Measurements from ENCODE around the gene SYNPO2. TPM values are rescaled to one million over a fixed set of nuclear protein-coding genes. Genes with fewer than 3 reads are reported as not detected.

Gene SYNPO2
- total and polyA plus RNA-seq, 10 of the 15 experiments (the other 5 are each of a cell fraction or from before 2014, with no cell fraction given) = 0.04 to 0.34 (median 0.28) TPM

- TF ChIP-seq, protein P1, sequence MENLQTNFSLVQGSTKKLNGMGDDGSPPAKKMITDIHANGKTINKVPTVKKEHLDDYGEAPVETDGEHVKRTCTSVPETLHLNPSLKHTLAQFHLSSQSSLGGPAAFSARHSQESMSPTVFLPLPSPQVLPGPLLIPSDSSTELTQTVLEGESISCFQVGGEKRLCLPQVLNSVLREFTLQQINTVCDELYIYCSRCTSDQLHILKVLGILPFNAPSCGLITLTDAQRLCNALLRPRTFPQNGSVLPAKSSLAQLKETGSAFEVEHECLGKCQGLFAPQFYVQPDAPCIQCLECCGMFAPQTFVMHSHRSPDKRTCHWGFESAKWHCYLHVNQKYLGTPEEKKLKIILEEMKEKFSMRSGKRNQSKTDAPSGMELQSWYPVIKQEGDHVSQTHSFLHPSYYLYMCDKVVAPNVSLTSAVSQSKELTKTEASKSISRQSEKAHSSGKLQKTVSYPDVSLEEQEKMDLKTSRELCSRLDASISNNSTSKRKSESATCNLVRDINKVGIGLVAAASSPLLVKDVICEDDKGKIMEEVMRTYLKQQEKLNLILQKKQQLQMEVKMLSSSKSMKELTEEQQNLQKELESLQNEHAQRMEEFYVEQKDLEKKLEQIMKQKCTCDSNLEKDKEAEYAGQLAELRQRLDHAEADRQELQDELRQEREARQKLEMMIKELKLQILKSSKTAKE (IDR thresholded peaks at IDR 0.05; ENCODE audit: low read depth, poor library complexity, severe bottlenecking) = no peak
- no peak for TF ChIP-seq BMI1 (IDR thresholded peaks at IDR 0.05; ENCODE audit: borderline replicate concordance)
- TF ChIP-seq, protein P2, sequence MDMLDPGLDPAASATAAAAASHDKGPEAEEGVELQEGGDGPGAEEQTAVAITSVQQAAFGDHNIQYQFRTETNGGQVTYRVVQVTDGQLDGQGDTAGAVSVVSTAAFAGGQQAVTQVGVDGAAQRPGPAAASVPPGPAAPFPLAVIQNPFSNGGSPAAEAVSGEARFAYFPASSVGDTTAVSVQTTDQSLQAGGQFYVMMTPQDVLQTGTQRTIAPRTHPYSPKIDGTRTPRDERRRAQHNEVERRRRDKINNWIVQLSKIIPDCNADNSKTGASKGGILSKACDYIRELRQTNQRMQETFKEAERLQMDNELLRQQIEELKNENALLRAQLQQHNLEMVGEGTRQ (IDR thresholded peaks at IDR 0.05; ENCODE audit: borderline replicate concordance, low read depth, low read length) = no peak
These were observed 39.8 kb upstream of the SYNPO2 start (continued) for GRCh38 chr4:118848901-118849300.

GRCh38 chr4:118849867-118850487 is 38.7 kb upstream of the SYNPO2 start:
- Histone ChIP-seq H3K36me3 (ENCODE audit: control insufficient read depth in 2 of 2, insufficient read depth in 2 of 2, low read length in 1 of 2) (no peaks in the 10 kb centered on the region), H3K79me2 (ENCODE audit: control insufficient read depth, insufficient read depth, low read length) (no peaks in the 10 kb centered on the region), H3K4me2 (ENCODE audit: control insufficient read depth, insufficient read depth) (peak overlapping the region; percentile 79), H3K9ac (ENCODE audit: control insufficient read depth, insufficient read depth, low read length) (0 out of 2 replicates have a peak overlapping the region, but pooled peaks have one; percentile 11), H3K9me3 (replicated peaks; ENCODE audit: control insufficient read depth, insufficient read depth, low read length) (no peaks in the 10 kb centered on the region), H3K4me3 (peak overlapping the region; percentile 76; the same call in 1 of the 2 replicates), H4K20me1 (ENCODE audit: control insufficient read depth, insufficient read depth) (no peaks in the 10 kb centered on the region), H3K4me1 (ENCODE audit: control insufficient read depth, insufficient read depth, low read length) (peaks cover 3% of the 10 kb centered on the region; the same call in 1 of the 2 replicates), H2AFZ (ENCODE audit: control insufficient read depth, low read depth, low read length) (peak overlapping the region; percentile 84), H3K27ac (ENCODE audit: control insufficient read depth, insufficient read depth) (no peak overlapping the region), H3K27me3 (replicated peaks in 1 of 2; ENCODE audit: control insufficient read depth in 2 of 2, insufficient read depth in 2 of 2, low read length in 1 of 2) (no peaks in the 10 kb centered on the region; a peak in 1 of 4 replicates)
- FAIRE-seq (no peak), DNase-seq (ENCODE audit: low read depth, low spot score) (no peak), ATAC-seq (peak; percentile 17; the same call in 2 of the 3 replicates)
- POLR2A ChIA-PET = interaction anchor here (1.0 to 1.2 kb wide), 2 partner anchors 11 to 15 kb away, joined by 3 read pairs; no protein-coding TSS in a partner anchor
- RAD21 ChIA-PET (ENCODE audit: unreplicated experiment) = interaction anchor here (0.6 to 1.6 kb wide), 3 partner anchors 12 to 426 kb away, joined by 3 to 6 read pairs (median 4); no protein-coding TSS in a partner anchor
- SMC1A ChIA-PET (ENCODE audit: uncharacterized antibody, unreplicated experiment) = interaction anchor here (0.7 to 3.8 kb wide), 7 partner anchors 11 to 165 kb away, joined by 3 to 19 read pairs (median 4); partner anchors contain the start of gene METTL14
- in situ Hi-C loops (cut with MboI) (no loop called here), intact Hi-C loops (cut with micrococcal nuclease; ENCODE audit: unreplicated experiment) (no loop called here)
- CTCF ChIA-PET = interaction anchor here (0.7 to 7.0 kb wide), 6 partner anchors 12 to 109 kb away, joined by 3 to 45 read pairs (median 4); no protein-coding TSS in a partner anchor
- no TSS peak for BruUV-seq (replicated peaks)
- whole genome bisulfite sequencing (ENCODE audit: insufficient coverage, insufficient replicate concordance, low lambda C conversion rate, missing lambda C conversion rate) = 98% methylated on average over 2 of the region's 2 CpGs
- TF ChIP-seq SREBF2 (IDR thresholded peaks at IDR 0.05; ENCODE audit: low read length) = no peak
- TF ChIP-seq E4F1 (IDR thresholded peaks at IDR 0.05; ENCODE audit: borderline replicate concordance, partially characterized antibody) = no peak
- no peak for TF ChIP-seq HDAC6 (IDR thresholded peaks at IDR 0.05; ENCODE audit: unreplicated experiment)
- TF ChIP-seq BHLHE40 (IDR thresholded peaks at IDR 0.05; ENCODE audit: borderline replicate concordance in 1 of 2, low read depth in 2 of 2, low read length in 1 of 2) = no peak
- TF ChIP-seq, protein P3, sequence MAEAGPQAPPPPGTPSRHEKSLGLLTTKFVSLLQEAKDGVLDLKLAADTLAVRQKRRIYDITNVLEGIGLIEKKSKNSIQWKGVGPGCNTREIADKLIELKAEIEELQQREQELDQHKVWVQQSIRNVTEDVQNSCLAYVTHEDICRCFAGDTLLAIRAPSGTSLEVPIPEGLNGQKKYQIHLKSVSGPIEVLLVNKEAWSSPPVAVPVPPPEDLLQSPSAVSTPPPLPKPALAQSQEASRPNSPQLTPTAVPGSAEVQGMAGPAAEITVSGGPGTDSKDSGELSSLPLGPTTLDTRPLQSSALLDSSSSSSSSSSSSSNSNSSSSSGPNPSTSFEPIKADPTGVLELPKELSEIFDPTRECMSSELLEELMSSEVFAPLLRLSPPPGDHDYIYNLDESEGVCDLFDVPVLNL (IDR thresholded peaks at IDR 0.05; ENCODE audit: low read depth, low read length) = no peak
- TF ChIP-seq SMC3 (IDR thresholded peaks at IDR 0.05; ENCODE audit: borderline replicate concordance, low read length) = no peak
- TF ChIP-seq YY1 (IDR thresholded peaks at IDR 0.05; ENCODE audit: low read depth, low read length) = no peak
- TF ChIP-seq CREB1 (IDR thresholded peaks at IDR 0.05; ENCODE audit: low read depth) = no peak
- TF ChIP-seq NR2C1 (IDR thresholded peaks at IDR 0.05) = no peak

All from GM12878 (cell line).